Activated CD4-positive, alpha-beta memory T cell treated with anti-CD3 and anti-CD28 coated beads for 36 hours (primary cell): ENCODE results near the gene SLC27A3. TPM values are rescaled to one million over a fixed set of nuclear protein-coding genes. Genes with fewer than 3 reads are reported as not detected.
"Not testable (repeated sequence)": the region's sequence is repeated elsewhere in the genome, so short reads cannot be mapped to it uniquely, and the experiment has no call there.

ENCODE experiments used
- CTCF ChIA-PET: fragments of 350-600 bp; sonication (Branson Sonifier 250); formaldehyde crosslinking; loops from one replicate; lab custom pipeline; 2021; ENCODE audit warnings: antibody characterized with exemption, inconsistent platforms; lab: Charles Lee
- POLR2A ChIA-PET: fragments of 350-600 bp; sonication (Branson Sonifier 250); formaldehyde crosslinking; loops from one replicate; lab custom pipeline; 2021; ENCODE audit warnings: antibody characterized with exemption; lab: Charles Lee
- DNase-seq: peaks from one replicate; pipeline ENCODE4 v3.0.0-alpha.2; 2020
- H3K27ac Mint-ChIP-seq: one replicate; pipeline ENCODE4 v1.8.0; 2021; ENCODE audit warnings: mixed read lengths
- H3K27me3 Mint-ChIP-seq: one replicate; pipeline ENCODE4 v1.8.0; 2021; ENCODE audit warnings: mixed read lengths
- H3K36me3 Mint-ChIP-seq: one replicate; pipeline ENCODE4 v1.8.0; 2021; ENCODE audit warnings: mixed read lengths
- H3K4me1 Mint-ChIP-seq: one replicate; pipeline ENCODE4 v1.8.0; 2021; ENCODE audit warnings: low read depth, mixed read lengths
- H3K4me3 Mint-ChIP-seq: one replicate; pipeline ENCODE4 v1.8.0; 2021; ENCODE audit warnings: mild to moderate bottlenecking, mixed read lengths
- H3K9me3 Mint-ChIP-seq: one replicate; pipeline ENCODE4 v1.8.0; 2021; ENCODE audit warnings: mixed read lengths
- intact Hi-C: fragments of 100-400 bp; cut with micrococcal nuclease; formaldehyde crosslinking; loops from one replicate; pipeline ENCODE4 v1.15.1; 2023
- total RNA-seq, 2 experiments: library from RNA; stranded (reverse); gene quantifications; one replicate each; pipeline ENCODE4 v1.2.3, GENCODE V29; 2021

SLC27A3 gene
- total RNA-seq, 2 experiments from 2014 or later, result 5.9 to 7.8 TPM

- Mint-ChIP-seq H3K4me1 (peaks cover 12% of the 10 kb centered on the region), H3K27ac (no peak overlapping the region), H3K36me3 (no peaks in the 10 kb centered on the region), H3K4me3 (peak overlapping the region; percentile 20), H3K27me3 (no peaks in the 10 kb centered on the region), H3K9me3 (no peaks in the 10 kb centered on the region)
- intact Hi-C loops, result loop anchor here (5.0 kb wide), 1 partner anchor 50 kb away; the partner anchor contains the start of gene INTS3
- POLR2A ChIA-PET, result no interaction called here
- DNase-seq, result no peak
- CTCF ChIA-PET, result interaction anchor here (2.1 to 2.2 kb wide), 2 partner anchors 20 to 210 kb away, joined by 7 to 9 read pairs; partner anchors contain the start of gene RAB13
Observed at GRCh38 chr1:153776845-153777370, 1.7 kb downstream of the SLC27A3 start.

DNA sequence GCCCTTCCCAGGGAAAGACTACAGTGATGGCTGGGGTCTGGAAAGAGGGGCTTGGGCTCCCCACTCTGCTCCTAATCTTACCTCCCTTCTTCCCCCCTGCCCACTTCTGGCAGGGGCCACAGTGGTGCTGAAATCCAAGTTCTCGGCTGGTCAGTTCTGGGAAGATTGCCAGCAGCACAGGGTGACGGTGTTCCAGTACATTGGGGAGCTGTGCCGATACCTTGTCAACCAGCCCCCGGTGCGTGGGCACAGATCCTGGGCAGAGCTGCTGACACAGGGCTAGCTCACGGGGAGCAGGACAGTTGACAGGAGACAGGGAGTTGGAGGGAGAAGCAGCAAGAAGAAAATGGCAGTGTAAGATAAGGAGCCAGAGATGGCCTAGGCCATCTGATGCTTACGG is 2.4 kb downstream of the SLC27A3 start:
- H3K27me3 Mint-ChIP-seq, result no peaks in the 10 kb centered on the region
- H3K36me3 Mint-ChIP-seq, result no peaks in the 10 kb centered on the region
- no peak overlapping the region for H3K4me3 Mint-ChIP-seq
- H3K9me3 Mint-ChIP-seq, result no peaks in the 10 kb centered on the region
- intact Hi-C loops, result loop anchor here (5.0 kb wide), 1 partner anchor 50 kb away; the partner anchor contains the start of gene INTS3
- H3K4me1 Mint-ChIP-seq, result peaks cover 12% of the 10 kb centered on the region
- ChIA-PET CTCF (no interaction called here), POLR2A (no interaction called here)
- DNase-seq, result no peak
- no peak overlapping the region for H3K27ac Mint-ChIP-seq

- ChIA-PET POLR2A (no interaction called here), CTCF (no interaction called here)
- Mint-ChIP-seq H3K4me1 (peaks cover 13% of the 10 kb centered on the region), H3K9me3 (no peaks in the 10 kb centered on the region), H3K27me3 (no peaks in the 10 kb centered on the region), H3K4me3 (no peak overlapping the region), H3K36me3 (no peaks in the 10 kb centered on the region), H3K27ac (no peak overlapping the region)
- intact Hi-C loops, result loop anchor here (5.0 kb wide), 1 partner anchor 51 kb away; the partner anchor contains the start of gene INTS3
- DNase-seq, result no peak
Observed at GRCh38 chr1:153778051-153778823, 3.0 kb downstream of the SLC27A3 start.

DNA sequence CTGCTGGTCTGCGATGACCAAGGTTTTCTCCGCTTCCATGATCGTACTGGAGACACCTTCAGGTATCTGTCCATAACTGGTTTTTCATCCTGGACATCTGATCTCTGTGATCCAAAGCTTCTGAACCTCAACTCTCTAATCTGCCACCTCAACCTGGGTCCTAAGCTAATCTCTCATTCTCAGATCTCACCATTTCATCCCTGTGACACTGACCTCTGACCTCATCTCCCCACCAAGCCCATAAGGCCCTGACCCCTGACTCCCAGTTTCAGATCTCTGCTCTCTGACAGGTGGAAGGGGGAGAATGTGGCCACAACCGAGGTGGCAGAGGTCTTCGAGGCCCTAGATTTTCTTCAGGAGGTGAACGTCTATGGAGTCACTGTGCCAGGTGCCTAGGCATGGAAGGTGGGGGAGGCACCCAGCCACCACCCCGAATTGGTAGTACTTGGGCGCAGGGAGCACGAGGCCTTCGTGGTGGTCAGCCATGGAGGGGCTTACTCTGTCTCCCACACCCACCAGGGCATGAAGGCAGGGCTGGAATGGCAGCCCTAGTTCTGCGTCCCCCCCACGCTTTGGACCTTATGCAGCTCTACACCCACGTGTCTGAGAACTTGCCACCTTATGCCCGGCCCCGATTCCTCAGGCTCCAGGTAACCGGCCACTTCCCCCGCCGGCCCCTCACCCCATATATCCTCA is 3.8 kb downstream of the SLC27A3 start:
- CTCF ChIA-PET, result no interaction called here
- DNase-seq, result no peak
- H3K4me3 Mint-ChIP-seq, result no peak overlapping the region
- H3K27ac Mint-ChIP-seq, result no peak overlapping the region
- POLR2A ChIA-PET, result no interaction called here
- H3K27me3 Mint-ChIP-seq, result no peaks in the 10 kb centered on the region
- no peaks in the 10 kb centered on the region for H3K36me3 Mint-ChIP-seq
- peaks cover 16% of the 10 kb centered on the region for H3K4me1 Mint-ChIP-seq
- no peaks in the 10 kb centered on the region for H3K9me3 Mint-ChIP-seq
- intact Hi-C loops, result loop anchor here (5.0 kb wide), 1 partner anchor 52 kb away; the partner anchor contains the start of gene INTS3

DNA sequence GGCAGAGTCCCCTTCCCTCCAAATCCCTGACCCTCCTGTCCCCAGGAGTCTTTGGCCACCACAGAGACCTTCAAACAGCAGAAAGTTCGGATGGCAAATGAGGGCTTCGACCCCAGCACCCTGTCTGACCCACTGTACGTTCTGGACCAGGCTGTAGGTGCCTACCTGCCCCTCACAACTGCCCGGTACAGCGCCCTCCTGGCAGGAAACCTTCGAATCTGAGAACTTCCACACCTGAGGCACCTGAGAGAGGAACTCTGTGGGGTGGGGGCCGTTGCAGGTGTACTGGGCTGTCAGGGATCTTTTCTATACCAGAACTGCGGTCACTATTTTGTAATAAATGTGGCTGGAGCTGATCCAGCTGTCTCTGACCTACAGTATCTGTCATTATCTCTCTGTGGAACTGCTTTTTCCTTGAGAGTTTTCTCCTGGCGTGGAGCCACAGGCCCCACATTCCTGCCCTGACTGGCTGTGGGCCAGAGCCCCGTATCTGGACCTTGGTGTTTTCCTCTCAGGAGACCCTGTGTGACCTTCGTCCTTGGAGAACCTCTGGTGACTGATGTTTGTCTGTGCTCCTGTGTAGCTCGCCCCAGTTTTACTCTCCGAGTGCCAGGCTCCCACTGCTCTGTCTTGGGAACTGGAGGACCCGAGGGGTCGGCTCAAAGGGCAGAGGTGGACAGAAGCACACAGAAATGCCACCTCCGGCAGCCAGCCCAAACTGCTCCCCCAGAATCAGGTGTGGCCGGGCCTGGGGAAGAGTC is 4.8 kb downstream of the SLC27A3 start:
- Mint-ChIP-seq H3K36me3 (no peaks in the 10 kb centered on the region), H3K27me3 (no peaks in the 10 kb centered on the region), H3K9me3 (no peaks in the 10 kb centered on the region), H3K4me3 (no peak overlapping the region), H3K4me1 (peaks cover 14% of the 10 kb centered on the region), H3K27ac (no peak overlapping the region)
- intact Hi-C loops, result loop anchor here (5.0 kb wide), 2 partner anchors 53 to 208 kb away; partner anchors contain the start of gene INTS3
- ChIA-PET POLR2A (no interaction called here), CTCF (interaction anchor here (1.4 kb wide), 1 partner anchor 17 kb away, joined by 4 read pairs; no protein-coding TSS in a partner anchor)
- no peak for DNase-seq

- Mint-ChIP-seq H3K36me3 (no peaks in the 10 kb centered on the region), H3K27me3 (no peaks in the 10 kb centered on the region), H3K27ac (no peak overlapping the region), H3K9me3 (no peaks in the 10 kb centered on the region), H3K4me3 (no peak overlapping the region), H3K4me1 (peaks cover 14% of the 10 kb centered on the region)
- no peak for DNase-seq
- ChIA-PET POLR2A (no interaction called here), CTCF (interaction anchor here (1.2 to 1.4 kb wide), 2 partner anchors 11 to 16 kb away, joined by 3 to 4 read pairs; no protein-coding TSS in a partner anchor)
- intact Hi-C loops, result loop anchor here (5.0 kb wide), 1 partner anchor 208 kb away; no protein-coding TSS in a partner anchor
Observed at GRCh38 chr1:153780551-153780950, 5.3 kb downstream of the SLC27A3 start.

DNA sequence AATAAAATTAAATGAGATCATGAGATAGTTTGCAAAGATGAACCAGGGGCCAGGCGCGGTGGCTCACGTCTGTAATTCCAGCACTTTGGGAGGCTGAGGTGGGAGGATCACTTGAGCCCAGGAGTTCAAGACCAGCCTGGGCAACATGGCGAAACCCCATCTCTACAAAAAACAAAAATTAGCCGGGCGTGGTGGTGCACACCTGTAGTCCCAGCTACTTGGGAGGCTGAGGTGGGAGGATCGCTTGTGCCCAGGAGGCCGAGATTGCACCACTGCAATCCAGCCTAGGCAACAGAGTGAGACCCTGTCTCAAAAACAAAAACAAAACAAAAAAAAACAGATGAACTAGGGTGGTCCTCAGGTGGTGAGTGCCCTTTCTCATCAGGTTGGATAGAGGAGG is 7.4 kb downstream of the SLC27A3 start:
- POLR2A ChIA-PET, CTCF ChIA-PET, H3K36me3 Mint-ChIP-seq, H3K4me1 Mint-ChIP-seq, DNase-seq, H3K27me3 Mint-ChIP-seq, H3K9me3 Mint-ChIP-seq: not testable (repeated sequence)
- intact Hi-C loops, result loop anchor here (1.0 to 5.0 kb wide), 2 partner anchors 111 to 210 kb away; no protein-coding TSS in a partner anchor
- H3K4me3 Mint-ChIP-seq, result peak overlapping the region; percentile 83
- H3K27ac Mint-ChIP-seq, result peak overlapping the region; percentile 86

DNA sequence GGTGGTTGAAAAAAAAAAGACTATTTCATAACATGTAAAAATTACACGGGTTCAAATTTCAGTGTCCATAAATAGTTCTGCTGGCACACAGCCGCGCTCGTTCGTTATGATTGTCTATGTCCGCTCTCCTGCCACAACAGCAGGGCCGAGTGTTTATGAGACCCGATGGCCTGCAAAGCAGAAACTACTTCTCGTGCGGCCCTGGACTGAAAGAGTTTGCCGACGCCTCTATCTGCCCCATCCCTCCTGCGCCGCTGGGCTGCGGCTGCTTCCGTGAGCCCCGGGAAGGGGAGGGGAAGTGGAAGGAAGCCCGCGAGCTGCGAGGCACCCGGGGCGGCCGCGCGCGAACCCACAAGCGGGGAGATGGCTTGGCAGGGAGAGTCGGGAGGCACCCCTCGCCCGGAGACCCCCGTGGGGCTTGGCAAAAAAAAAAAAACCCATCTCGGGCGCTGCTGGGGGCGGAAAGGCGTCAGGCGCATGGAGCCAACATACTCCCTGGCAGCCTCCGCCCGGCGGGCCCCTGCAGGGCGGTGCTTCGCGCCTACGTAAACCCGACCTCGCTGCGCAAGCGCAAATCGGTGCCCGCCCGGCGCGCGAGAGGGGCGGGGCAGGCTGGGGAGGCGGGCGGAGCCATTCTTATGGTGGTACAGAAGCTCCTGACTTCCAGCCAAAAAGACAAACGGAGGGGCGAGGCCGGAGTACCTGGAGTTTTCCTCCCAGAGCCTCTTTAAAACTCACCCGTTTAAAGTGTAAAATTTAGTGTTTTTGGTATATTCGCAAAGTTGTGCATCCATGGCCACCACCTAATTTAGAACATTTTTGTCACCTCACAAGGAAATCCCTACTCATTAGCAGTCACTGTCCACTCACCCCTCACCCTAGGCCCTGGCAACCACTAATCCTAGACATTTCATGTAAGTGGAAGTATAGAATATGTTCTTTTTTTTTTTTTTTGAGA is 8.3 kb downstream of the SLC27A3 start:
- Mint-ChIP-seq H3K27me3 (no peaks in the 10 kb centered on the region), H3K27ac (peak overlapping the region; percentile 86), H3K4me1 (peaks cover 4% of the 10 kb centered on the region), H3K36me3 (no peaks in the 10 kb centered on the region), H3K9me3 (no peaks in the 10 kb centered on the region), H3K4me3 (peak overlapping the region; percentile 83)
- ChIA-PET CTCF (interaction anchor here (0.7 to 1.0 kb wide), 3 partner anchors 14 to 203 kb away, joined by 3 to 4 read pairs (median 3); partner anchors contain the start of genes INTS3 and RAB13), POLR2A (interaction anchor here (0.6 to 2.8 kb wide), 7 partner anchors 111 to 209 kb away, joined by 3 to 6 read pairs (median 3); partner anchors contain the start of genes GATAD2B and ILF2)
- peak; percentile 95 for DNase-seq
- intact Hi-C loops, result loop anchor here (1.0 to 5.0 kb wide), 2 partner anchors 112 to 211 kb away; no protein-coding TSS in a partner anchor

DNA sequence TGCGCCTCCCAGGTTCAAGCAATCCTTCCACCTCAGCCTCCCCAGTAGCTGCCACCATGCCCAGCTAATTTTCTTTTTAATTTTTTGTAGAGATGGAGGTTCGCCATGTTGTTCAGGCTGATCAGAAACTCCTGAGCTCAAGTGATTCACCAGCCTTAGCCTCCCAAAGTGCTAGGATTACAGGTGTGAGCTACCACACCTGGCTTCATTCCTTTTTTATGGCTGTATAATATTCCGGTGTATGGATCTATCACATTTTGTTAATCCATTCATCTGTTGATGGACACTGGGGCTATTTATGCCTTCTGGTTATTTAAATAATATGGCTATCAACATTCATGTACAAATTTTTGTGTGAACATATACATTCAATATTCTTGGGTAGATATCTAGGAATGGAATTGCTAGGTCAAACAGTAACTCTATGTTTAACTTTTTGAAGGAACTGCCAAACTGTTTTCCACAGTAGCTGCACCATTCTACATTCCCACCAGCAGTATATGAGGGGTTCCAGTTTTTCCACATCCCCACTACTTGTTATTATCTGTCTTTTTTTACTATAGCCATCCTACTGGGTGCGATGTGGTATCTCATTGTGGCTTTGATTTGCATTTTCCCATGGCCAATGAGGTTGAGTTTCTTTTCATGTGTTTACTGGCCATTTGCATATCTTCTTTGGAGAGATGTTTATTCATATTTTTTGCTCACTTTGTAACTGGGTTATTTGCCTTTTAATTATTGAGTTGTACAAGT is 11.0 kb downstream of the SLC27A3 start:
- no peaks in the 10 kb centered on the region for H3K36me3 Mint-ChIP-seq
- ChIA-PET POLR2A (no interaction called here), CTCF (interaction anchor here (0.6 to 1.1 kb wide), 3 partner anchors 11 to 201 kb away, joined by 3 to 5 read pairs (median 4); partner anchors contain the start of gene RAB13)
- H3K9me3 Mint-ChIP-seq, result no peaks in the 10 kb centered on the region
- no peak overlapping the region for H3K4me3 Mint-ChIP-seq
- H3K27ac Mint-ChIP-seq, result no peak overlapping the region
- H3K4me1 Mint-ChIP-seq, result peaks cover 23% of the 10 kb centered on the region
- intact Hi-C loops, result no loop called here
- no peak for DNase-seq
- peaks cover 3% of the 10 kb centered on the region for H3K27me3 Mint-ChIP-seq
